H4 (cell line): ENCODE measurements around the gene UVRAG. TPM values are rescaled to one million over a fixed set of nuclear protein-coding genes. Genes with fewer than 3 reads are reported as not detected.

Source experiments
- DNase-seq: peaks from one replicate; pipeline ENCODE4 v3.0.0-alpha.2; 2015; ENCODE audit warnings: low spot score
- total RNA-seq: library from RNA; depleted of rRNA; stranded (reverse); fragments of >200 nt; shearing (Covaris generic); gene quantifications from 2 replicates; pipeline ENCODE4 v1.2.3, GENCODE V29; 2014

UVRAG gene
- total RNA-seq, 1 experiment from 2014 or later: 10.0 TPM

- DNase-seq: no peak
Measured at GRCh38 chr11:76103460-76103859, 288.4 kb downstream of the UVRAG start.

GRCh38 chr11:76104285-76104684 is 289.3 kb downstream of the UVRAG start:
- no peak for DNase-seq

- no peak for DNase-seq
Measured at GRCh38 chr11:76105637-76106036, 290.6 kb downstream of the UVRAG start.

GRCh38 chr11:76107971-76108370 is 293.0 kb downstream of the UVRAG start:
- no peak for DNase-seq

- DNase-seq: no peak
Measured at GRCh38 chr11:76114238-76114637, 299.2 kb downstream of the UVRAG start.

GRCh38 chr11:76115555-76115954 is 300.5 kb downstream of the UVRAG start:
- DNase-seq: no peak

GRCh38 chr11:76119032-76119431 is 304.0 kb downstream of the UVRAG start:
- DNase-seq: no peak

- no peak for DNase-seq
Measured at GRCh38 chr11:76119779-76120178, 304.8 kb downstream of the UVRAG start.

- no peak for DNase-seq
Measured at GRCh38 chr11:76120513-76121101, 305.6 kb downstream of the UVRAG start.

GRCh38 chr11:76123248-76123647 is 308.2 kb downstream of the UVRAG start:
- DNase-seq: no peak

GRCh38 chr11:76124905-76125770 is 310.1 kb downstream of the UVRAG start:
- DNase-seq: no peak

GRCh38 chr11:76129729-76130128 is 314.7 kb downstream of the UVRAG start:
- no peak for DNase-seq

- DNase-seq: no peak
Measured at GRCh38 chr11:76131142-76131541, 316.1 kb downstream of the UVRAG start.

- no peak for DNase-seq
Measured at GRCh38 chr11:76131671-76132631, 316.9 kb downstream of the UVRAG start.

GRCh38 chr11:76134239-76134638 is 319.2 kb downstream of the UVRAG start:
- DNase-seq: no peak

GRCh38 chr11:76135491-76135890 is 320.5 kb downstream of the UVRAG start:
- no peak for DNase-seq

- no peak for DNase-seq
Measured at GRCh38 chr11:76139314-76139713, 324.3 kb downstream of the UVRAG start.

- DNase-seq: no peak
Measured at GRCh38 chr11:76140912-76141574, 326.0 kb downstream of the UVRAG start.

- DNase-seq: no peak
Measured at GRCh38 chr11:76141901-76142588, 327.0 kb downstream of the UVRAG start.

- DNase-seq: no peak
Measured at GRCh38 chr11:76143274-76143673, 328.3 kb downstream of the UVRAG start.
